SK-N-SH (cell line): Measurements from ENCODE around the gene NUP133. TPM values are rescaled to one million over a fixed set of nuclear protein-coding genes. Genes with fewer than 3 reads are reported as not detected.

ENCODE experiments used
- CTCF ChIA-PET: fragments of 300-600, 350-600 bp; formaldehyde crosslinking; extraction: SDS; loops from one replicate; lab custom pipeline; 2021; lab: Yijun Ruan, JAX
- POLR2A ChIA-PET: fragments of 350-600 bp; sonication (Branson Sonifier 250); formaldehyde crosslinking; extraction: SDS; loops from one replicate; lab custom pipeline; 2020; ENCODE audit warnings: antibody characterized with exemption, inconsistent platforms; lab: Yijun Ruan, JAX
- DNase-seq: peaks from one replicate; pipeline ENCODE4 v3.0.0; 2012
- H2AFZ ChIP-seq: fragments of 200-600 bp; sonication (generic); 2 replicates; pipeline ENCODE4 v1.8.1; 2016; ENCODE audit warnings: antibody characterized with exemption, mild to moderate bottlenecking, low read depth
- H3F3A ChIP-seq: fragments of 200-600 bp; sonication (generic); replicated peaks from 2 replicates; pipeline ENCODE3; 2016; ENCODE audit warnings: antibody characterized with exemption, mild to moderate bottlenecking; ENCODE audit not compliant: insufficient read depth
- H3K27ac ChIP-seq, 2 experiments: fragments of 200-500 bp in 1 of 2; fragments of 200-600 bp in 1 of 2; sonication (Bioruptor generic) in 1 of 2; sonication (generic), shearing (Covaris generic) in 1 of 2; 2 replicates each; pipeline versions ENCODE4 v1.5.1 to v1.6.1; 2014 to 2016; ENCODE audit warnings: low read depth in 2 of 2, inconsistent platforms in 1 of 2, low read length in 1 of 2, mild to moderate bottlenecking in 1 of 2, mixed read lengths in 1 of 2
- H3K27me3 ChIP-seq: fragments of 200-600 bp; sonication (generic), shearing (Covaris generic); 2 replicates; pipeline ENCODE4 v1.6.1; 2016; ENCODE audit warnings: mixed run types; ENCODE audit not compliant: insufficient read depth
- H3K36me3 ChIP-seq, 2 experiments: fragments of 200-500 bp in 1 of 2; fragments of 200-600 bp in 1 of 2; sonication (Bioruptor generic) in 1 of 2; sonication (generic) in 1 of 2; replicated peaks in 1 of 2; 2 replicates each; pipeline versions ENCODE3 to v1.5.1; 2014 to 2016; ENCODE audit warnings: low read length in 1 of 2, mild to moderate bottlenecking in 1 of 2; ENCODE audit not compliant: insufficient read depth in 2 of 2, control insufficient read depth in 1 of 2
- H3K4me1 ChIP-seq, 2 experiments: fragments of 200-500 bp in 1 of 2; fragments of 200-600 bp in 1 of 2; sonication (Bioruptor generic) in 1 of 2; sonication (generic), shearing (Covaris generic) in 1 of 2; 2 replicates each; pipeline versions ENCODE4 v1.5.1 to v1.6.1; 2014 to 2016; ENCODE audit warnings: low read depth in 1 of 2, low read length in 1 of 2, mixed run types in 1 of 2; ENCODE audit not compliant: insufficient read depth in 2 of 2, control insufficient read depth in 1 of 2
- H3K4me2 ChIP-seq: fragments of 200-600 bp; sonication (generic), shearing (Covaris generic); 2 replicates; pipeline ENCODE4 v1.6.1; 2017; ENCODE audit warnings: mixed run types
- H3K4me3 ChIP-seq, 2 experiments: fragments of 200-500 bp in 1 of 2; fragments of 200-600 bp in 1 of 2; sonication (Bioruptor generic) in 1 of 2; sonication (generic), shearing (Covaris generic) in 1 of 2; 2 replicates each; pipeline versions ENCODE4 v1.5.1 to v1.8.1; 2014 to 2016; ENCODE audit warnings: low read depth in 2 of 2, inconsistent platforms in 1 of 2, low read length in 1 of 2, mild to moderate bottlenecking in 1 of 2, mixed read lengths in 1 of 2, moderate library complexity in 1 of 2
- H3K79me2 ChIP-seq: fragments of 200-600 bp; sonication (generic); 2 replicates; pipeline ENCODE4 v1.8.1; 2017; ENCODE audit warnings: mild to moderate bottlenecking; ENCODE audit not compliant: insufficient read depth
- H3K9ac ChIP-seq: fragments of 200-600 bp; sonication (generic); 2 replicates; pipeline ENCODE4 v1.6.1; 2017; ENCODE audit warnings: mixed run types
- H3K9me2 ChIP-seq: fragments of 200-600 bp; sonication (generic); 2 replicates; pipeline ENCODE4 v1.6.1; 2017; ENCODE audit warnings: mixed run types
- H3K9me3 ChIP-seq: fragments of 200-600 bp; sonication (generic); 2 replicates; pipeline ENCODE4 v1.6.1; 2017; ENCODE audit warnings: mixed run types, mild to moderate bottlenecking, moderate library complexity
- H4K20me1 ChIP-seq: fragments of 200-600 bp; sonication (generic); 2 replicates; pipeline ENCODE4 v1.6.1; 2017; ENCODE audit warnings: mild to moderate bottlenecking, mixed run types; ENCODE audit not compliant: insufficient read depth
- ELF1 ChIP-seq: IDR thresholded peaks from 2 replicates; pipeline ENCODE4 v1.4.0; 2012
- FOXJ3 ChIP-seq: sonication (generic); formaldehyde crosslinking; IDR thresholded peaks from 2 replicates; pipeline ENCODE4 v1.5.1; 2020; ENCODE audit warnings: mild to moderate bottlenecking, missing genetic modification reagents
- FOXM1 ChIP-seq: IDR thresholded peaks from 2 replicates; pipeline ENCODE4 v1.4.0; 2012; ENCODE audit warnings: low read depth, mild to moderate bottlenecking
- GABPA ChIP-seq: IDR thresholded peaks from 2 replicates; pipeline ENCODE4 v1.4.0; 2012; ENCODE audit warnings: low read depth, mild to moderate bottlenecking
- GATA2 ChIP-seq: sonication (generic); formaldehyde crosslinking; IDR thresholded peaks from 2 replicates; pipeline ENCODE4 v1.5.0; 2020; ENCODE audit warnings: mild to moderate bottlenecking, missing genetic modification reagents
- IRF3 ChIP-seq: fragments of 150-350 bp; IDR thresholded peaks from 2 replicates; pipeline ENCODE4 v1.6.1; 2016; ENCODE audit warnings: mild to moderate bottlenecking, low read depth, low read length
- MEF2A ChIP-seq: IDR thresholded peaks from 2 replicates; pipeline ENCODE4 v1.4.0; 2012; ENCODE audit warnings: low read depth, borderline replicate concordance
- MXI1 ChIP-seq: IDR thresholded peaks from 2 replicates; pipeline ENCODE4 v1.6.1; 2012; ENCODE audit warnings: mild to moderate bottlenecking, low read depth, low read length, improper control_type of control experiment
- POLR2AphosphoS5 ChIP-seq: IDR thresholded peaks from 2 replicates; pipeline ENCODE4 v1.6.1; 2012; ENCODE audit warnings: low read depth, low read length
- REST ChIP-seq: IDR thresholded peaks from 2 replicates; pipeline ENCODE4 v1.6.1; 2012; ENCODE audit warnings: mild to moderate bottlenecking, low read depth, low read length, moderate library complexity
- RFX5 ChIP-seq: IDR thresholded peaks from 2 replicates; pipeline ENCODE4 v1.6.1; 2012; ENCODE audit warnings: mild to moderate bottlenecking, improper control_type of control experiment, low read length
- RXRA ChIP-seq: IDR thresholded peaks from 2 replicates; pipeline ENCODE4 v1.4.0; 2012; ENCODE audit warnings: low read depth, mild to moderate bottlenecking, borderline replicate concordance
- SIN3A ChIP-seq: IDR thresholded peaks from 2 replicates; pipeline ENCODE4 v1.6.1; 2012; ENCODE audit warnings: low read depth, mild to moderate bottlenecking, low read length, moderate library complexity, borderline replicate concordance
- TCF12 ChIP-seq: IDR thresholded peaks from 2 replicates; pipeline ENCODE4 v1.4.0; 2012
- YY1 ChIP-seq: IDR thresholded peaks from 2 replicates; pipeline ENCODE4 v1.4.0; 2012; ENCODE audit warnings: low read depth, mild to moderate bottlenecking
- WGBS: methylation state at CpG from one replicate; pipeline ENCODE4 v1.1.6; 2017; ENCODE audit warnings: low lambda C conversion rate; 5-methylcytosine and 5-hydroxymethylcytosine counted together
- polyA plus RNA-seq, 3 experiments: library from polyadenylated mRNA; depleted of rRNA; stranded (reverse); fragments of >200 nt; gene quantifications; 2 replicates each; pipeline ENCODE4 v1.2.3, GENCODE V29; 2012

The NUP133 gene
- polyA plus RNA-seq, 1 of the 3 experiments (the other 2 are of a cell fraction), result 10.9 TPM

- Histone ChIP-seq H3K4me3 (no peak overlapping the region), H3K36me3 (peaks cover 25 to 29% of the 10 kb centered on the region in 2 experiments), H3K4me2 (no peak overlapping the region), H3F3A (no peaks in the 10 kb centered on the region), H4K20me1 (no peaks in the 10 kb centered on the region), H3K27ac (no peak overlapping the region), H3K9ac (no peak overlapping the region), H3K4me1 (no peaks in the 10 kb centered on the region), H3K79me2 (peaks cover 9% of the 10 kb centered on the region; the same call in 1 of the 2 replicates), H3K9me3 (no peaks in the 10 kb centered on the region), H2AFZ (no peak overlapping the region)
- DNase-seq, result no peak
- CTCF ChIA-PET, result no interaction called here
- 86% methylated on average over 1 of the region's 1 CpG for WGBS
- TF ChIP-seq TCF12 (no peak), ELF1 (no peak), POLR2AphosphoS5 (no peak), GATA2 (CRISPR knock-in tag) (no peak), SIN3A (no peak), RXRA (no peak), MXI1 (no peak), GABPA (no peak), FOXJ3 (no peak), RFX5 (no peak), MEF2A (no peak), FOXM1 (no peak), YY1 (no peak), REST (no peak), IRF3 (no peak)
- TF ChIP-seq, all 33 proteins: peak for 0
- Histone ChIP-seq H3K27me3 (no peaks in the 10 kb centered on the region), H3K9me2 (no peaks in the 10 kb centered on the region)
- POLR2A ChIA-PET, result no interaction called here
Observed at GRCh38 chr1:229544587-229544986, 36.4 kb upstream of the NUP133 start.
